GM18526 (cell line): Measurements from ENCODE around the gene RASSF3.
A peak's percentile ranks its signal among the peaks of the same experiment; 100 is the strongest.

Experiments
- POLR2A ChIP-seq: IDR thresholded peaks from 3 replicates; pipeline ENCODE4 v1.6.1; 2011; ENCODE audit not compliant: insufficient read length; ENCODE audit errors: extremely low read depth

The RASSF3 gene

GRCh38 chr12:64585104-64585503 is 25.2 kb upstream of the RASSF3 start:
- TF ChIP-seq POLR2A, result no peak

GRCh38 chr12:64587447-64587846 is 22.8 kb upstream of the RASSF3 start:
- TF ChIP-seq POLR2A, result no peak

- no peak for TF ChIP-seq POLR2A
These were observed 20.1 kb upstream of the RASSF3 start for GRCh38 chr12:64590183-64590582.

- TF ChIP-seq POLR2A, result no peak
These were observed 14.2 kb upstream of the RASSF3 start for GRCh38 chr12:64595863-64596793.

GRCh38 chr12:64598831-64599230 is 11.5 kb upstream of the RASSF3 start:
- no peak for TF ChIP-seq POLR2A

- no peak for TF ChIP-seq POLR2A
These were observed 10.1 kb upstream of the RASSF3 start for GRCh38 chr12:64600164-64600561.

GRCh38 chr12:64603183-64603841 is 7.0 kb upstream of the RASSF3 start:
- no peak for TF ChIP-seq POLR2A

GRCh38 chr12:64608901-64609535 is 1.3 kb upstream of the RASSF3 start:
- TF ChIP-seq POLR2A, result peak; percentile 49

- no peak for TF ChIP-seq POLR2A
These were observed 688 bp upstream of the RASSF3 start for GRCh38 chr12:64609536-64610078.

GRCh38 chr12:64610660-64611340 is 505 bp downstream of the RASSF3 start:
- TF ChIP-seq POLR2A, result peak; percentile 45

- no peak for TF ChIP-seq POLR2A
These were observed 1.3 kb downstream of the RASSF3 start for GRCh38 chr12:64611341-64612284.

- no peak for TF ChIP-seq POLR2A
These were observed 2.5 kb downstream of the RASSF3 start for GRCh38 chr12:64612843-64613242.

GRCh38 chr12:64616201-64616600 is 5.9 kb downstream of the RASSF3 start:
- no peak for TF ChIP-seq POLR2A
